ENCODE measurements around the gene IRF4. TPM values are rescaled to one million over a fixed set of nuclear protein-coding genes. Genes with fewer than 3 reads are reported as not detected.

IRF4 gene
- total and polyA plus RNA-seq, 4 donors, result 0.85 to 5.0 (median 2.9) TPM

DNA sequence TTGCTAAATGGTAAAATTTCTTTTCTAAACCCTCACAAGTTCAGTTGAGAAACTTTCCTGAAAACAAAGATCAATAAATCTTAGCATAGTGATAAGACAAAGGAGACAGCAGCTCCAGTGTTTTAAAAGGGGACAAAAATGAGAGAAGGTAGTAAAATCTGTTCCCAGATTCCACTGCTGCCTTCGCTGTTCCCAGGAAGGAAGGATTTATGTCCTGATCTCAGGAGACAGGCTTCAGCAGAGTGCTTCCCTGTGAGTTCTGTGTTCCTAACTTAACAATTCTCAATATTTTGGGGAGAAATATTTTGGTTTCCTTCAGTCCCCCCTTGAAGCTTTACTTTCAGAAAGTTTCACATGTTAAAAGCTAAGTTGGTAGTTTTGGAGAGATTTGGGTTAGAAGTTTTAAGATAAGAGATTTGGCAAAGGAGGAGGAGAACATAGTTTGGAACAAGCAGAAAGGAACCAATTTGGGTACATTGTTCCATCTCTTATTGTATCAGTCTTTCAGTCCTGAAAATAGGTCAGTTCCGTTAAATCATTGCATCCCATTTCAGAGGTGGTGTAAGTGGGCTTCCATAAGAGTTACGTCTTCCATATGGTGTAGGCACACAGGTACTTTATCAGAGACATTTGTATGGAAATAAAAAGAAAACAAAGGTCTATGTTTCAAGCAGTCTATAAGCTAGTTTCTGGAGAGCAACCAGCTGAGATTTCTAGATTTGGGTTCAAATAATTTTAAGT, 20.8 kb downstream of the IRF4 start:
- no peak overlapping the region for H3K4me3 ChIP-seq
- TF ChIP-seq, protein P1, sequence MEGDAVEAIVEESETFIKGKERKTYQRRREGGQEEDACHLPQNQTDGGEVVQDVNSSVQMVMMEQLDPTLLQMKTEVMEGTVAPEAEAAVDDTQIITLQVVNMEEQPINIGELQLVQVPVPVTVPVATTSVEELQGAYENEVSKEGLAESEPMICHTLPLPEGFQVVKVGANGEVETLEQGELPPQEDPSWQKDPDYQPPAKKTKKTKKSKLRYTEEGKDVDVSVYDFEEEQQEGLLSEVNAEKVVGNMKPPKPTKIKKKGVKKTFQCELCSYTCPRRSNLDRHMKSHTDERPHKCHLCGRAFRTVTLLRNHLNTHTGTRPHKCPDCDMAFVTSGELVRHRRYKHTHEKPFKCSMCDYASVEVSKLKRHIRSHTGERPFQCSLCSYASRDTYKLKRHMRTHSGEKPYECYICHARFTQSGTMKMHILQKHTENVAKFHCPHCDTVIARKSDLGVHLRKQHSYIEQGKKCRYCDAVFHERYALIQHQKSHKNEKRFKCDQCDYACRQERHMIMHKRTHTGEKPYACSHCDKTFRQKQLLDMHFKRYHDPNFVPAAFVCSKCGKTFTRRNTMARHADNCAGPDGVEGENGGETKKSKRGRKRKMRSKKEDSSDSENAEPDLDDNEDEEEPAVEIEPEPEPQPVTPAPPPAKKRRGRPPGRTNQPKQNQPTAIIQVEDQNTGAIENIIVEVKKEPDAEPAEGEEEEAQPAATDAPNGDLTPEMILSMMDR (IDR thresholded peaks at IDR 0.05; ENCODE audit: control extremely low read depth, extremely low read depth), result no peak
- WGBS, 2 donors, result 91 to 92% methylated on average over 3 of the region's 3 CpGs

DNA sequence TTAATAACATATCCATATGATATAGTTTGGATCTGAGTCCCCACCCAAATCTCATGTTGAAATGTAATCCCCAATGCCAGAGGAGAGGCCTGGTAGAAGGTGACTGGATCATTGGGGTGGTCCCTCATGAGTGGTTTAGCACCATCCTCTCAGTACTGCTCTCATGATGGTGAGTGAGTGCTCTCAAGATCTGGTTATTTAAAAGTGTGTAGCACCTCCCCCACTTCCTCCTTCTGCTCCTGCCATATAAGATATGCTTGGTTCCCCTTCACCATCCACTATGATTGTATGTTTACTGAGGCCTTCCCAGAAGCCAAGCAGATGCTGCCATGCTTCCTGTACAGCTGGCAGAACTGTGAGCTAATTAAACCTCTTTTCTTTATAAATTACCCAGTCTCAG, 22.9 kb downstream of the IRF4 start:
- Histone ChIP-seq H3K36me3 (ENCODE audit: control insufficient read depth in 4 of 4, insufficient read depth in 4 of 4, low read length in 4 of 4) (no peaks in the 10 kb centered on the region), H3K27me3 (ENCODE audit: control insufficient read depth in 3 of 3, insufficient read depth in 3 of 3, low read length in 2 of 3) (peaks cover 0 to 8% (median 0%) of the 10 kb centered on the region in 3 donors), H3K9me3 (ENCODE audit: control insufficient read depth in 4 of 4, insufficient read depth in 3 of 4, low read length in 3 of 4) (peaks cover 0 to 9% (median 7%) of the 10 kb centered on the region in 4 donors), H3K4me1 (ENCODE audit: control insufficient read depth in 5 of 5, insufficient read depth in 5 of 5, low read length in 5 of 5) (peaks cover 0 to 10% (median 0%) of the 10 kb centered on the region in 5 donors), H3K4me3 (no peak overlapping the region), H3K27ac (ENCODE audit: low read depth in 1 of 2, low read length in 1 of 2) (no peak overlapping the region), H3K9ac (ENCODE audit: insufficient read depth in 1 of 2, low read length in 2 of 2) (no peak overlapping the region)
- ATAC-seq (ENCODE audit: insufficient read depth, low FRiP score) (no peak), DNase-seq (no peak)
- TF ChIP-seq, protein P1 (IDR thresholded peaks at IDR 0.05; ENCODE audit: control extremely low read depth, extremely low read depth), result no peak

More for the DNA sequence above, 20.8 kb downstream of the IRF4 start:
- ATAC-seq (ENCODE audit: insufficient read depth, low FRiP score) (no peak), DNase-seq (no peak)
- peaks cover 0 to 9% (median 6%) of the 10 kb centered on the region in 4 donors for H3K9me3 ChIP-seq (ENCODE audit: control insufficient read depth in 4 of 4, insufficient read depth in 3 of 4, low read length in 3 of 4)
- H3K36me3 ChIP-seq (ENCODE audit: control insufficient read depth in 4 of 4, insufficient read depth in 4 of 4, low read length in 4 of 4), result no peaks in the 10 kb centered on the region
- H3K4me1 ChIP-seq (ENCODE audit: control insufficient read depth in 5 of 5, insufficient read depth in 5 of 5, low read length in 5 of 5), result peaks cover 0 to 10% (median 0%) of the 10 kb centered on the region in 5 donors
- no peak overlapping the region for H3K9ac ChIP-seq (ENCODE audit: insufficient read depth in 1 of 2, low read length in 2 of 2)
- H3K27me3 ChIP-seq (ENCODE audit: control insufficient read depth in 3 of 3, insufficient read depth in 3 of 3, low read length in 2 of 3), result peaks cover 0 to 6% (median 0%) of the 10 kb centered on the region in 3 donors
- H3K27ac ChIP-seq (ENCODE audit: low read depth in 1 of 2, low read length in 1 of 2), result no peak overlapping the region

DNA sequence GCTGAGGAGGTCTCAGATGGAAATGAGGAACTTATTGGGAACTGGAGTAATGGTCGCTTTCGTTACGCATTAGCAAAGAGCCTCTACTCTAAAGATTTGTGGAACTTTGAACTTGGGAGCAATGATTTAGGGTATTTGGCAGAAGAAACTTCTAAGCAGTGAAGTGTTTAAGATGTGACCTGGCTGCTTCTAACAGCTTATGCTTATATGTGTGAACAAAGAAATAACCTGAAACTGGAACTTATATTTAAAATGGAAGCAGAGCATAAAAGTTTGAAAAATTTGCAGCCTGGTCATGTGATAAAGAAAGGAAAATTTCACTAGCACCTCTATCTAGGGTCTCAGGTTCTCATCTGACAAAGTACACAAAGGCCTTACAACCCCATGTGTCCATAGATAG, 23.5 kb downstream of the IRF4 start:
- peaks cover 0 to 10% (median 0%) of the 10 kb centered on the region in 5 donors for H3K4me1 ChIP-seq (ENCODE audit: control insufficient read depth in 5 of 5, insufficient read depth in 5 of 5, low read length in 5 of 5)
- H3K9me3 ChIP-seq (ENCODE audit: control insufficient read depth in 4 of 4, insufficient read depth in 3 of 4, low read length in 3 of 4), result peaks cover 0 to 9% (median 7%) of the 10 kb centered on the region in 4 donors
- peaks cover 0 to 8% (median 0%) of the 10 kb centered on the region in 3 donors for H3K27me3 ChIP-seq (ENCODE audit: control insufficient read depth in 3 of 3, insufficient read depth in 3 of 3, low read length in 2 of 3)
- no peaks in the 10 kb centered on the region for H3K36me3 ChIP-seq (ENCODE audit: control insufficient read depth in 4 of 4, insufficient read depth in 4 of 4, low read length in 4 of 4)
- no peak overlapping the region for H3K27ac ChIP-seq (ENCODE audit: low read depth in 1 of 2, low read length in 1 of 2)
- ATAC-seq (ENCODE audit: insufficient read depth, low FRiP score), result no peak
- no peak overlapping the region for H3K9ac ChIP-seq (ENCODE audit: insufficient read depth in 1 of 2, low read length in 2 of 2)
- no peak overlapping the region for H3K4me3 ChIP-seq
- TF ChIP-seq, protein P1 (IDR thresholded peaks at IDR 0.05; ENCODE audit: control extremely low read depth, extremely low read depth), result no peak
- DNase-seq, result no peak
- 96 to 98% methylated on average over 3 of the region's 3 CpGs for whole genome bisulfite sequencing, 2 donors

Measured in lung (tissue), 12 donors.